ENCODE measurements around the gene ACADS.
A peak's percentile ranks its signal among the peaks of the same experiment; 100 is the strongest.

The ACADS gene

GRCh38 chr12:120680165-120680738 is 45.4 kb upstream of the ACADS start:
- no peak overlapping the region for H3K4me3 ChIP-seq (ENCODE audit: low read length)
- no peak overlapping the region for H3K27ac ChIP-seq (ENCODE audit: low read length)
- H2AFZ ChIP-seq (ENCODE audit: low read length): no peak overlapping the region
- no peaks in the 10 kb centered on the region for H3K9me3 ChIP-seq (replicated peaks; ENCODE audit: insufficient read depth, low read length)
- no peaks in the 10 kb centered on the region for H3K79me2 ChIP-seq (ENCODE audit: low read length)
- no peaks in the 10 kb centered on the region for H3K36me3 ChIP-seq (replicated peaks; ENCODE audit: insufficient read depth, low read length)
- H3K9ac ChIP-seq (ENCODE audit: low read length): no peak overlapping the region
- no peaks in the 10 kb centered on the region for H3K27me3 ChIP-seq (replicated peaks; ENCODE audit: insufficient read depth, low read length)
- H3K4me2 ChIP-seq (ENCODE audit: low read depth, low read length): no peak overlapping the region
- no peaks in the 10 kb centered on the region for H3K9me2 ChIP-seq (replicated peaks; ENCODE audit: insufficient read depth, low read length)
- H3F3A ChIP-seq (ENCODE audit: insufficient read depth, low read length): peaks cover 8% of the 10 kb centered on the region
- TF ChIP-seq CTCF (IDR thresholded peaks at IDR 0.05; ENCODE audit: low read length) (no peak), EZH2 (optimal IDR thresholded peaks at IDR 0.05; ENCODE audit: low read depth, low read length) (no peak), EZH2phosphoT487 (IDR thresholded peaks at IDR 0.05; ENCODE audit: low read length) (no peak)
- H3K4me1 ChIP-seq (ENCODE audit: low read length): no peaks in the 10 kb centered on the region
- DNase-seq: no peak
- H4K20me1 ChIP-seq (ENCODE audit: insufficient read depth, low read length): no peaks in the 10 kb centered on the region

GRCh38 chr12:120684523-120684932 is 41.1 kb upstream of the ACADS start:
- TF ChIP-seq EZH2phosphoT487 (IDR thresholded peaks at IDR 0.05; ENCODE audit: low read length) (no peak), EZH2 (optimal IDR thresholded peaks at IDR 0.05; ENCODE audit: low read depth, low read length) (no peak), CTCF (IDR thresholded peaks at IDR 0.05; ENCODE audit: low read length) (no peak)

GRCh38 chr12:120685522-120685921 is 40.1 kb upstream of the ACADS start:
- H3K27ac ChIP-seq (ENCODE audit: low read length): peak overlapping the region; percentile 94; the same call in 1 of the 2 replicates
- no peaks in the 10 kb centered on the region for H4K20me1 ChIP-seq (ENCODE audit: insufficient read depth, low read length)
- 0 out of 2 replicates have a peak, but pooled peaks cover 3% of the 10 kb centered on the region for H3K4me1 ChIP-seq (ENCODE audit: low read length)
- H3K4me2 ChIP-seq (ENCODE audit: low read depth, low read length): peak overlapping the region; percentile 77; the same call in 1 of the 2 replicates
- no peaks in the 10 kb centered on the region for H3K9me3 ChIP-seq (replicated peaks; ENCODE audit: insufficient read depth, low read length)
- no peaks in the 10 kb centered on the region for H3K9me2 ChIP-seq (replicated peaks; ENCODE audit: insufficient read depth, low read length)
- TF ChIP-seq EZH2phosphoT487 (IDR thresholded peaks at IDR 0.05; ENCODE audit: low read length): no peak
- no peak for TF ChIP-seq CTCF (IDR thresholded peaks at IDR 0.05; ENCODE audit: low read length)
- TF ChIP-seq EZH2 (optimal IDR thresholded peaks at IDR 0.05; ENCODE audit: low read depth, low read length): no peak
- DNase-seq: no peak
- peaks cover 32% of the 10 kb centered on the region for H3K79me2 ChIP-seq (ENCODE audit: low read length)
- peaks cover 12% of the 10 kb centered on the region for H3F3A ChIP-seq (ENCODE audit: insufficient read depth, low read length)
- no peak overlapping the region for H2AFZ ChIP-seq (ENCODE audit: low read length)
- no peak overlapping the region for H3K9ac ChIP-seq (ENCODE audit: low read length)
- no peaks in the 10 kb centered on the region for H3K36me3 ChIP-seq (replicated peaks; ENCODE audit: insufficient read depth, low read length)
- H3K4me3 ChIP-seq (ENCODE audit: low read length): no peak overlapping the region
- H3K27me3 ChIP-seq (replicated peaks; ENCODE audit: insufficient read depth, low read length): no peaks in the 10 kb centered on the region

More at GRCh38 chr12:120684523-120684932, 41.1 kb upstream of the ACADS start:
- no peaks in the 10 kb centered on the region for H3K9me3 ChIP-seq (replicated peaks; ENCODE audit: insufficient read depth, low read length)
- H3K27me3 ChIP-seq (replicated peaks; ENCODE audit: insufficient read depth, low read length): no peaks in the 10 kb centered on the region
- H3K36me3 ChIP-seq (replicated peaks; ENCODE audit: insufficient read depth, low read length): no peaks in the 10 kb centered on the region
- H3K79me2 ChIP-seq (ENCODE audit: low read length): peaks cover 22% of the 10 kb centered on the region
- peak overlapping the region; percentile 94 for H3K27ac ChIP-seq (ENCODE audit: low read length)
- no peaks in the 10 kb centered on the region for H3K9me2 ChIP-seq (replicated peaks; ENCODE audit: insufficient read depth, low read length)
- H3K4me3 ChIP-seq (ENCODE audit: low read length): no peak overlapping the region
- peak overlapping the region; percentile 26; the same call in 1 of the 2 replicates for H3K9ac ChIP-seq (ENCODE audit: low read length)
- peaks cover 12% of the 10 kb centered on the region for H3F3A ChIP-seq (ENCODE audit: insufficient read depth, low read length)
- H4K20me1 ChIP-seq (ENCODE audit: insufficient read depth, low read length): no peaks in the 10 kb centered on the region
- H3K4me1 ChIP-seq (ENCODE audit: low read length): 0 out of 2 replicates have a peak, but pooled peaks cover 3% of the 10 kb centered on the region
- H3K4me2 ChIP-seq (ENCODE audit: low read depth, low read length): peak overlapping the region; percentile 47; the same call in 1 of the 2 replicates
- DNase-seq: peak; percentile 50
- peak overlapping the region; percentile 49 for H2AFZ ChIP-seq (ENCODE audit: low read length)

Measured in MM.1S (cell line).